ENCODE results near the gene MIDN.
"Not testable (repeated sequence)": the region's sequence is repeated elsewhere in the genome, so short reads cannot be mapped to it uniquely, and the experiment has no call there.

MIDN gene

GRCh38 chr19:1295169-1296012 lies 47.0 kb downstream of the MIDN start:
- DNase-seq: no peak

GRCh38 chr19:1296078-1296477 lies 47.7 kb downstream of the MIDN start:
- DNase-seq: no peak

GRCh38 chr19:1296575-1297271 lies 48.3 kb downstream of the MIDN start:
- no peak for DNase-seq

GRCh38 chr19:1298235-1298634 lies 49.9 kb downstream of the MIDN start:
- no peak for DNase-seq

GRCh38 chr19:1299801-1300200 lies 51.4 kb downstream of the MIDN start:
- DNase-seq: no peak

GRCh38 chr19:1300744-1301490 lies 52.5 kb downstream of the MIDN start:
- no peak for DNase-seq

GRCh38 chr19:1302533-1303239 lies 54.3 kb downstream of the MIDN start:
- no peak for DNase-seq

GRCh38 chr19:1304197-1304924 lies 56.0 kb downstream of the MIDN start:
- DNase-seq: no peak

GRCh38 chr19:1305354-1305753 lies 57.0 kb downstream of the MIDN start:
- not testable (repeated sequence) for DNase-seq

GRCh38 chr19:1307320-1307719 lies 58.9 kb downstream of the MIDN start:
- no peak for DNase-seq

GRCh38 chr19:1307755-1308303 lies 59.4 kb downstream of the MIDN start:
- no peak for DNase-seq

- DNase-seq: no peak
Measured at GRCh38 chr19:1308718-1309117, 60.3 kb downstream of the MIDN start.
